GM13976 (cell line): ENCODE measurements around the gene SAA4.

Source experiments
- DNase-seq: peaks from one replicate; pipeline ENCODE4 v3.0.0; 2012; ENCODE audit warnings: low spot score
- in situ Hi-C: fragments of 300-500 bp; cut with MboI; formaldehyde crosslinking; loops from one replicate; pipeline ENCODE4 v1.12.0; 2022; ENCODE audit warnings: low sequenced_read_pairs, mixed read lengths, inconsistent platforms; ENCODE audit not compliant: unreplicated experiment
- TF ChIP-seq, protein P1 (sequence below): IDR thresholded peaks from 2 replicates; pipeline ENCODE4 v1.5.1; 2012; ENCODE audit warnings: borderline replicate concordance, mild to moderate bottlenecking; ENCODE audit not compliant: insufficient read depth; ENCODE audit errors: extremely low read depth, missing control alignments, control extremely low read depth

The SAA4 gene

DNA sequence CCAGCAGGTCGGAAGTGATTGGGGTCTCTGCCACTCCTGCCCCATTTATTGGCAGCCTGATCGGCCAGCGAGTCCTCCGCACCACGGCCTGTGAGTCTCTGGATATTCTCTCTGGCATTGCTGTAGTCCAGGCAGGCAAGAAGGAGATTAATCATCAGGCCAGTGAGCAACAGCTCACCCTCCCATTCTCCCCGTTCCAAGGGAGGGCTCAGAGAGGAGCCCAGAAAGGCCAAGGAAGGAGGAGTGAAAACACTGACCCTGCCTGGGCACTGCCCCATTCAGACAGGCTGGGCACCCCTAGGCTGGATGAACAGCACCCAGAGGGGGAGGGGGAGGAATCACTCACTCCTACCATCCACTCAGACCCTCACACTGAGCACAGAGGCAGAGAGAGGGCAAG, 8.8 kb upstream of the SAA4 start:
- DNase-seq, result no peak
- TF ChIP-seq, protein P1, sequence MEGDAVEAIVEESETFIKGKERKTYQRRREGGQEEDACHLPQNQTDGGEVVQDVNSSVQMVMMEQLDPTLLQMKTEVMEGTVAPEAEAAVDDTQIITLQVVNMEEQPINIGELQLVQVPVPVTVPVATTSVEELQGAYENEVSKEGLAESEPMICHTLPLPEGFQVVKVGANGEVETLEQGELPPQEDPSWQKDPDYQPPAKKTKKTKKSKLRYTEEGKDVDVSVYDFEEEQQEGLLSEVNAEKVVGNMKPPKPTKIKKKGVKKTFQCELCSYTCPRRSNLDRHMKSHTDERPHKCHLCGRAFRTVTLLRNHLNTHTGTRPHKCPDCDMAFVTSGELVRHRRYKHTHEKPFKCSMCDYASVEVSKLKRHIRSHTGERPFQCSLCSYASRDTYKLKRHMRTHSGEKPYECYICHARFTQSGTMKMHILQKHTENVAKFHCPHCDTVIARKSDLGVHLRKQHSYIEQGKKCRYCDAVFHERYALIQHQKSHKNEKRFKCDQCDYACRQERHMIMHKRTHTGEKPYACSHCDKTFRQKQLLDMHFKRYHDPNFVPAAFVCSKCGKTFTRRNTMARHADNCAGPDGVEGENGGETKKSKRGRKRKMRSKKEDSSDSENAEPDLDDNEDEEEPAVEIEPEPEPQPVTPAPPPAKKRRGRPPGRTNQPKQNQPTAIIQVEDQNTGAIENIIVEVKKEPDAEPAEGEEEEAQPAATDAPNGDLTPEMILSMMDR, result no peak
- in situ Hi-C loops, result loop anchor here (25.0 kb wide), 1 partner anchor 492 kb away; the partner anchor contains the start of gene IGSF22

DNA sequence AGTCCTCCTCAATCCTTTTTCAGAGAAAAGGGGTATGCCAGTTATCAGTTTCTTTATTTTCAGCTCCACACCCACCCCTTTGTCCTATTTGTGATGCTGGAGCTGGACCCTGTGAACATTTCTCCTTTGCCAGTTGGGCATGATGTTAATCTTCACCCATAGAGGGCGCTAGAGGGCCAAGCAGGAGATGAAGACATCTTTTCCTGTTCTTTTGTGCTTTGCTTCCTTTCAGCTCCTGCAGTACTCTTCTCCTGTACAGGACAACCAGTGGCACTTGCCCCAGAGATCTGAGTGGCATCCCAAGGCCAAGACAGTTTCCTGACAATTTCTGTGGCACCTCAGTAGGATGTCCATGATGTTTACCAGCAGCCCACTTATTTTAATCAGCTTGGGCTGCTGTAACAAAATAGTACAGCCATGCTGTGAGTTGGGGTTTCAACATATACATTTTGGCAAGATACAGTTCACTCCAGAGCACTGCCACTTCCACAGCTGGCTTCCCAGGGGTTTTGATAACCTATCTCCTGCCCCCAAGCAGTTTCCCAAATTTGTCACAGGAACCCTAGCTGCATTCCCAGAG, 7.3 kb upstream of the SAA4 start:
- TF ChIP-seq, protein P1, result peak; percentile 86
- in situ Hi-C loops, result loop anchor here (25.0 kb wide), 1 partner anchor 493 kb away; the partner anchor contains the start of gene IGSF22
- DNase-seq, result peak; percentile 52

DNA sequence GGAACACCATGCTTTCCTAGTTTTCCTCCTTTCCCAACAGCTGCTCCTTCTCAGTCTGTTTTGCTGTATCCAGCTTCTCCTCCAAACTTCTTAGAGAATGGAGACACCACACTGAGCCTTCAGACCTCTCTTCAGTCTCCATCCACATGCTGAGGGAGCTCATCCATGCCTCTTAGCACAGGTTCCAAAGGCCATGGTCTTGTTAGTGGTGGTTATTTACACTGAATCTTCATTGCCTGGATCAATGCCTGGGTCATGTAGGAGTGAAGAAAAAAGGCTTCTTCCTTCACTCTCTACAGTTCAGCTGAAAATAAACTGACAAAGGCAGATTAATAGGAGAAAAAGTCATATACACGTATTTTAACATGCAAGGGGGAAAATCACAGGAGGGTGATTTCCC, 3.1 kb upstream of the SAA4 start:
- TF ChIP-seq, protein P1, result no peak
- in situ Hi-C loops, result loop anchor here (25.0 kb wide), 1 partner anchor 498 kb away; the partner anchor contains the start of gene IGSF22
- DNase-seq, result no peak

DNA sequence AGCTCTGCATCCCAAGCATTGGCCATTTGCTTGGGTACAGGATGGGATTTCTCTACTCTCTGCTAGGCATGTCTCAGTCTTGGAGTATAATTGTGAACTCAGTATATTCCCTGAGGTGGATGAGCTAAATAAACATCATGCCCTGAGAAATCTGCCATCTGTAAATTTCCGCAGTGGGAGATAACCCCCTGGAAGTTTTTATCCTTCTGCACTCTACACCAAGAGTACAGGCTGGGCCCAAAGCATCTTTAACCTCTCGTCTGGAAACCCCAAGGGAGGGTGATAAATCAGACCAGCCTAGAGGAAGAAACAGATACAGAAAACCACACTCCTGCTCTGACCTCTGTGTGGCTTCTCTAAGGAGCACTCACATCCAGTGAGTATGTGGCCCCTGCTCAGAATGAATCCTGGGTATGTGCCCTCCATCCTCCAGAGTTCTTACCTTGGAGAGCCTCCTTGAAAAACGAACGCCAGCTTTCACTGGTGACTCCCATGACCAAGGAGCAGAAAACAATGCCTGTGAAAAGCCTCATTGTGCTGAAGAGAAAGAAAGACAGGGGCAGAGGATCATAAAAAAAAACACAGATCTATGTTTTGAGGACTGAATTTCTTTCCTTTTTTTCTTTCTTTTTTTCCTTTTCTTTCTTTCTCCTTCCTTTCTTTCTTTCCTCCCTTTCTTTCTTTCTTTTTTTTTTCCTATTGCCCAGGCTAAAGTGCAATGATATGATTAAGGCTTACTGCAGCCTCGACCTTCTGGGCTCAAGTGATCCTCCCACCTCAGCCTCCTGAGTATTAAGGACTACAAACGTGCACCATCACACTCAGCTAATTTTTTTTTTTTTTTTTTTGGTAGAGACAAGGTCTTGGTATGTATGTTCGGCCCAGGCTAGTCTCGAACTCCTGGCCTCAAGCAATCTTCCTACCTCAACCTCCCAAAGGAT, 938 bp downstream of the SAA4 start:
- no peak for DNase-seq
- TF ChIP-seq, protein P1, result no peak
- in situ Hi-C loops, result loop anchor here (25.0 kb wide), 1 partner anchor 502 kb away; the partner anchor contains the start of gene IGSF22

DNA sequence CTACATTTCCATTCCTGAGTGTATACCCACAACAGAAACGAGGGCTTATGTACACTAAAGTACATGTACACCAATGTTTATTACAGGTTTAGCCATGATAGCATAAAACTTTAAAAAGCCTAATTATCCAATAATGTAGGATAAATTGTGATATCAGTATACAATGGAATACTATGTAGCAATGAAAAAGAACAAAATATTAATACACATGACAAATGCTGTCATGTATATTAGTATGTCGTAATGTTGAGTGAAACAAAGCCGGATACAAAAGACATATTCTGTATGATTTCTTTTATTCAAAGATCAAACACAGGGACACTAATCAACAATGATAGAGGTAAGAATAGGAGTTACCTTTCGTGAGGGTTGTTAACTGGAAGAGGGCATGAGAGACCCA, 2.7 kb downstream of the SAA4 start:
- in situ Hi-C loops, result loop anchor here (25.0 kb wide), 1 partner anchor 503 kb away; the partner anchor contains the start of gene IGSF22
- DNase-seq, result no peak
- TF ChIP-seq, protein P1, result no peak

DNA sequence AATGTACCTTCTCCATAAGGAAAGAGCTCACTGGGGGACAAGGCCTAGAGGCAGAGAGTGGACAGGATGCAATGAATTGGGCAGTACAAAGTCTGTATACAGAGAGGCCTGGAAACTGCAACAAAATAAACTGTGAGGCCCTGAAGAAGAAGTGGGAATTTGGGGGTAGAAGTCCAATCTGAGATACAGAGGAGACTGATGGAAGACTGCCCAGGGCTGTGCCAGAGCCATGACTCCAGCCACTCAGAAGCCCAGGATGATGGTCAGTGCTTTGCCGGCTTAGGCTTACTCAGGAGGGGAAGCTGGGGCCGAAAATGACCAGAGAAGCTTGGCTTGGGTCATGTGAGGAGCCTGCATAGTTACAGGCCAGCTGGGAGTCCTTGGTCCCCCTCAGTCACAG, 5.7 kb downstream of the SAA4 start:
- in situ Hi-C loops, result loop anchor here (25.0 kb wide), 1 partner anchor 506 kb away; the partner anchor contains the start of gene IGSF22
- no peak for DNase-seq
- TF ChIP-seq, protein P1, result no peak
